IPS DF 4.7 (cell line): ENCODE measurements around the gene GSDMA.
"Not testable (repeated sequence)": the region's sequence is repeated elsewhere in the genome, so short reads cannot be mapped to it uniquely, and the experiment has no call there.

Experiments used
- DNase-seq: peaks from one replicate; pipeline ENCODE4 v3.0.0-alpha.2; 2013; ENCODE audit warnings: low spot score; ENCODE audit errors: extremely low read depth

GSDMA gene

DNA sequence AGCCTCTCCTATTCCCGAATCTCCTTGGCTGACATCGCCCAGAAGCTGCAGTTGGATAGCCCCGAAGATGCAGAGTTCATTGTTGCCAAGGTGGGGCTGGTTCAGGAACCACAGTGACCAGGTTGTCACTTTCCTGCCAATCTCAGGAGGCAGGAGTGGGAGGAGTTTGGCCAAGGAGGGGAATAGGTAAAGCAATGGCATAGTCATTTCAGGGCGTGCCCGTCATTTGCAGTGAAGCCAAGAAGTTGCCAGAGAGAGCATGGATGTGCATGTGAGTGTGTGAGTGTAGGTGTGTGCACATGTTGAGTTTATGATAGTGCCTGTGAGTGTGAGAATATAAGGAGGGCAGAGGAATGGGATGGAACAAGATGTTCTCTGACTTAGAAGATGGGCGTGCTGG, 32.6 kb downstream of the GSDMA start:
- DNase-seq: no peak

GRCh38 chr17:39996162-39996561, 33.4 kb downstream of the GSDMA start:
- no peak for DNase-seq

DNA sequence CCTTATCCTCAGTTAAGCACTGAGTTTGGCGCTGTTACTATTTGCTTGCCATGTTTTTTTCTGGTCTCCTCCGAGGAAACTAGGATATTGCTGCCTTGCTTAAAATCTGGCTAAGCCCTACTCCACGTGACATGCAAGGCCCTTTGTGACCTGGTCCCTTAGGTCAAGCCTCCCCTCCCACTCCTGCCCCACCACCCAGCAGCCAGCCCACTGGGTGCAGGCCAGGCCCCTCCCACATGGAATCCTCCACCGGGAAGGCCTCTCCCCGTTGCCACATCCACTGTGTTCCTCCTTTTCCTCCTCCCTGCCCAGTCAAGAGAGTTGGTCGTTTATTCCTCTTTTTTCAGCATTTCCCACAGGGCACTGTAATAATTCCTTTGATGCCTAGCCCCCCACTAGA, 34.0 kb downstream of the GSDMA start:
- no peak for DNase-seq

- no peak for DNase-seq
Observed at GRCh38 chr17:39997543-39997942, 34.7 kb downstream of the GSDMA start.

GRCh38 chr17:39999067-39999466, 36.3 kb downstream of the GSDMA start:
- DNase-seq: no peak

GRCh38 chr17:40000161-40000560, 37.4 kb downstream of the GSDMA start:
- no peak for DNase-seq

GRCh38 chr17:40001335-40001734, 38.5 kb downstream of the GSDMA start:
- DNase-seq: not testable (repeated sequence)

GRCh38 chr17:40004072-40004471, 41.3 kb downstream of the GSDMA start:
- no peak for DNase-seq

DNA sequence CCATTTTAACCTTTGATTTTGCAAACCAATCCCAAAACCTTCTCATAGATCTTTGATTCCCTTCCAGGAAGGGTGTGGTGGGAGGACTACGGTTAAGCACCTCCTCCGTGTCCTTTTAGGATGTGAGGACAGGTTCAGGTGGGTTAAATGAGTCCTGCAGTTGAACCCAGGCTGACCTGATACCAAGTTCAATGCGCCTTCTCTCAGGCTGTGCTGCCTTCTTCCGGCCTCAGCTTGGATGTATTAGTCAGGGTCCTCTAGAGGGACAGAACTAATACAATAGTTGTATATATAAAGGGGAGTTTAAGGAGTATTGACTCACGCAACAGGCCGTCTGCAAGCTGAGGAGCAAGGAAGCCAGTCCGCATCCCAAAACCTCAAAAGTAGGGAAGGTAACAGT, 41.9 kb downstream of the GSDMA start:
- DNase-seq: no peak

DNA sequence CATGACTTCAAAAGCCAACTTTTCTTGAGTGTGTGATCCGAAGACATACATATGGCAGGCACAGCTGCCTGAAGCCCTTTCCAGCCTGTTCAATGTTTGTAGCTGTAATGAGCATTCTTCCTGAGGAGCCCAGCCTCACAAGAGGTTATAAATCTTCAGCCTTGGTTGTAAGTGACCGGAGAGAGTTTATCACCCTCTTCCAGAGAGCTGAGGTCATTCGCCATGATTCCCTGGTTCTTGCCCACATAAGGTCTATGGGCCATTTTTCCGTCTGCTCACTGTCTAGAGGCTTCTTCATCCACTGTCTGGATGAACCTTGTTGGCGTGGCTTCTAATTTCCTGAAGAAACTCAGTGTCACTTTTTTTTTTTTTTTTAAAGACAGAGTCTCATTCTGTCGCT, 42.7 kb downstream of the GSDMA start:
- DNase-seq: no peak

GRCh38 chr17:40010946-40011500, 48.2 kb downstream of the GSDMA start:
- not testable (repeated sequence) for DNase-seq

GRCh38 chr17:40012017-40012647, 49.3 kb downstream of the GSDMA start:
- not testable (repeated sequence) for DNase-seq

DNA sequence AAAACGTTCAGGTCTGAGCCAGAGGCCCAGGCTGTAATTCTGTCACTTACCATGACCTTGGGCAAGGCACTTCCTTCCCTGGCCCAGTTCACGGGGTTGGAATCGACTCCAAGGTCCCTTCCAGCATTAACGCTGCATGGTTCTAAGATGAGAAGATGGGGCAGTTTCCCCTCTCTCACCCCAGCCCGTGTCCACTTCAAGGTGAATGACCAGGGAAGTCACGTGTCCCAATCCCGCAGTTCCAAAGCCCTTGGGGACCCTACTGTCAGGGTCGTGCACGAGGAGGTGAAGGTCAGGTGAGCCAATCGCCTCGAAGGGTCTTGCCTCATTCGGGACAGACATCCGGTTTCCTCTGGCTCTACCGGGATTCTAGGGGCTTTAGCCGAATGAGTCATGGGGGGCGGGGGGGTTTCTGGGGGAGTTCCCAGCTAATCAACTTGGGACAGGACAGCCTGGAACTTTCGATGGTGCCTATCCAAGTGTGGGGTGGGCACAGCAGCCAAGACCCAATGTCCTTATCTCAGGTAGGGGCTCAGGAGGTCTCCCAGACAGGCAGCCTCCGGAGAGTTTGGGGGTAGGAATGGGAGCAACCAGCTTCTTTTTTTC, 51.7 kb downstream of the GSDMA start:
- DNase-seq: no peak

DNA sequence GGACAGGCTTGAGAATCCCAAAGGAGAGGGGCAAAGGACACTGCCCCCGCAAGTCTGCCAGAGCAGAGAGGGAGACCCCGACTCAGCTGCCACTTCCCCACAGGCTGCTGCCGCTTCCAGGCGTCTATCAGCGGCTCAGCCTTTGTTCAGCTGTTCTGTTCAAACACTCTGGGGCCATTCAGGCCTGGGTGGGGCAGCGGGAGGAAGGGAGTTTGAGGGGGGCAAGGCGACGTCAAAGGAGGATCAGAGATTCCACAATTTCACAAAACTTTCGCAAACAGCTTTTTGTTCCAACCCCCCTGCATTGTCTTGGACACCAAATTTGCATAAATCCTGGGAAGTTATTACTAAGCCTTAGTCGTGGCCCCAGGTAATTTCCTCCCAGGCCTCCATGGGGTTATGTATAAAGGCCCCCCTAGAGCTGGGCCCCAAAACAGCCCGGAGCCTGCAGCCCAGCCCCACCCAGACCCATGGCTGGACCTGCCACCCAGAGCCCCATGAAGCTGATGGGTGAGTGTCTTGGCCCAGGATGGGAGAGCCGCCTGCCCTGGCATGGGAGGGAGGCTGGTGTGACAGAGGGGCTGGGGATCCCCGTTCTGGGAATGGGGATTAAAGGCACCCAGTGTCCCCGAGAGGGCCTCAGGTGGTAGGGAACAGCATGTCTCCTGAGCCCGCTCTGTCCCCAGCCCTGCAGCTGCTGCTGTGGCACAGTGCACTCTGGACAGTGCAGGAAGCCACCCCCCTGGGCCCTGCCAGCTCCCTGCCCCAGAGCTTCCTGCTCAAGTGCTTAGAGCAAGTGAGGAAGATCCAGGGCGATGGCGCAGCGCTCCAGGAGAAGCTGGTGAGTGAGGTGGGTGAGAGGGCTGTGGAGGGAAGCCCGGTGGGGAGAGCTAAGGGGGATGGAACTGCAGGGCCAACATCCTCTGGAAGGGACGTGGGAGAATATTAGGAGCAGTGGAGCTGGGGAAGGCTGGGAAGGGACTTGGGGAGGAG, 52.5 kb downstream of the GSDMA start, which contains the start of gene CSF3:
CSF3 (plus strand) TSS at position 436 of the 993 bp plus-strand sequence; CDS start at position 471, 35 bp downstream.
- DNase-seq: no peak

DNA sequence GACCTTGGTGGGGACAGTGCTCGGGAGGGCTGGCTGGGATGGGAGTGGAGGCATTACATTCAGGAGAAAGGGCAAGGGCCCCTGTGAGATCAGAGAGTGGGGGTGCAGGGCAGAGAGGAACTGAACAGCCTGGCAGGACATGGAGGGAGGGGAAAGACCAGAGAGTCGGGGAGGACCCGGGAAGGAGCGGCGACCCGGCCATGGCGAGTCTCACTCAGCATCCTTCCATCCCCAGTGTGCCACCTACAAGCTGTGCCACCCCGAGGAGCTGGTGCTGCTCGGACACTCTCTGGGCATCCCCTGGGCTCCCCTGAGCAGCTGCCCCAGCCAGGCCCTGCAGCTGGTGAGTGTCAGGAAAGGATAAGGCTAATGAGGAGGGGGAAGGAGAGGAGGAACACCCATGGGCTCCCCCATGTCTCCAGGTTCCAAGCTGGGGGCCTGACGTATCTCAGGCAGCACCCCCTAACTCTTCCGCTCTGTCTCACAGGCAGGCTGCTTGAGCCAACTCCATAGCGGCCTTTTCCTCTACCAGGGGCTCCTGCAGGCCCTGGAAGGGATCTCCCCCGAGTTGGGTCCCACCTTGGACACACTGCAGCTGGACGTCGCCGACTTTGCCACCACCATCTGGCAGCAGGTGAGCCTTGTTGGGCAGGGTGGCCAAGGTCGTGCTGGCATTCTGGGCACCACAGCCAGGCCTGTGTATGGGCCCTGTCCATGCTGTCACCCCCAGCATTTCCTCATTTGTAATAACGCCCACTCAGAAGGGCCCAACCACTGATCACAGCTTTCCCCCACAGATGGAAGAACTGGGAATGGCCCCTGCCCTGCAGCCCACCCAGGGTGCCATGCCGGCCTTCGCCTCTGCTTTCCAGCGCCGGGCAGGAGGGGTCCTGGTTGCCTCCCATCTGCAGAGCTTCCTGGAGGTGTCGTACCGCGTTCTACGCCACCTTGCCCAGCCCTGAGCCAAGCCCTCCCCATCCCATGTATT, 53.5 kb downstream of the GSDMA start:
- no peak for DNase-seq

DNA sequence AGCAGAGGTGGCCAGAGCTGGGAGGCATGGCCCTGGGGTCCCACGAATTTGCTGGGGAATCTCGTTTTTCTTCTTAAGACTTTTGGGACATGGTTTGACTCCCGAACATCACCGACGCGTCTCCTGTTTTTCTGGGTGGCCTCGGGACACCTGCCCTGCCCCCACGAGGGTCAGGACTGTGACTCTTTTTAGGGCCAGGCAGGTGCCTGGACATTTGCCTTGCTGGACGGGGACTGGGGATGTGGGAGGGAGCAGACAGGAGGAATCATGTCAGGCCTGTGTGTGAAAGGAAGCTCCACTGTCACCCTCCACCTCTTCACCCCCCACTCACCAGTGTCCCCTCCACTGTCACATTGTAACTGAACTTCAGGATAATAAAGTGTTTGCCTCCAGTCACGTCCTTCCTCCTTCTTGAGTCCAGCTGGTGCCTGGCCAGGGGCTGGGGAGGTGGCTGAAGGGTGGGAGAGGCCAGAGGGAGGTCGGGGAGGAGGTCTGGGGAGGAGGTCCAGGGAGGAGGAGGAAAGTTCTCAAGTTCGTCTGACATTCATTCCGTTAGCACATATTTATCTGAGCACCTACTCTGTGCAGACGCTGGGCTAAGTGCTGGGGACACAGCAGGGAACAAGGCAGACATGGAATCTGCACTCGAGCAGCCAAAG, 54.7 kb downstream of the GSDMA start:
- no peak for DNase-seq

GRCh38 chr17:40018211-40019121, 55.7 kb downstream of the GSDMA start:
- DNase-seq: no peak

DNA sequence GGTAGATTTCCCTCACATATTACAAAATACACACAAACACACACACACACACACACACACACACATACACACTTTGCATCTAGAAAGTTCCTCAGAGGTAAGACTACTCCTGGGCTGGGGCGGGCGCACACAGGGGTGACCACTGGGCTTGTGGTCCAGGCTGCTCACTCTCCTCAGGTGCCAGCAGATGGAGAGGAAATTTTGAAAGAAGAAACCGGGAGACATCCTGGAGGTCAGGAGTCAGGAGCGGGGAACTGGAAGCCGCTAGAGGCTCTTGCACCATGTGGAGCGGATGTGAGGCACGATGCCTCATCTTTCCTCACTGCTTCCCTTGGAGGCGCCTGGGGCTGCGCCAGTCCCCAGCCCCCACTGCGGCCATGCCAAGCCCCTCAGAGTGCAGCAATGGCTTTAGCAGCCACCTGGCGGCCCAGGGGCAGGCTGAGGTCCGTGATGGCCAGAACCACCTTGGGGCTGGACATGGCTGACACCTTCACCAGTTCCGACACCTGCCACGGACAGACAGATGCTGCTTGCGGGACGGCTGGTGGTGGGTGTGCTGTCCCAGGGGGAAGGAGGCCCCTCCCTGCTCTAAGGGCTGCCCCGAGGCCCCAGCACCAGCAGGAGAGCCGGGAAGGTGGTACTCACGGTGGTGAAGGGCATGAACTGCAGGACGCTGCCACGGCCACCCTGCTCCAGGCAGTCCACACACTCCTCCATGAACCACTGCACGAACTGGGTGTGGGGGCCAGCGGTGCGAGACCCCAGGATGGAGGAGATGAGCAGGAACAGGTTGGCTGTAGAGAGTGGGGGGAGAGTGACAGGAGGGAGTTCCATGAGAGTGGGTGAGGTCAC, 56.6 kb downstream of the GSDMA start:
- DNase-seq: no peak
